Peyer's patch (tissue), 4 donors: Measurements from ENCODE around the gene KCNJ6.

Experiments used
- POLR2A ChIP-seq, 2 donors: fragments of 450-650 bp; IDR thresholded peaks; one replicate each; pipeline ENCODE4 v1.5.1; 2017; ENCODE audit warnings: antibody characterized with exemption in 2 of 2, mild to moderate bottlenecking in 2 of 2, moderate library complexity in 2 of 2
- TF ChIP-seq, protein P1 (sequence below), 6 experiments: fragments of 450-650 bp in 4 of 6; fragments of 200-600 bp in 2 of 6; sonication (generic) in 1 of 6; IDR thresholded peaks; one replicate each; pipeline ENCODE4 v1.5.1; 2017 to 2019; ENCODE audit warnings: antibody characterized with exemption in 6 of 6, mild to moderate bottlenecking in 3 of 6, moderate library complexity in 1 of 6

DNA sequence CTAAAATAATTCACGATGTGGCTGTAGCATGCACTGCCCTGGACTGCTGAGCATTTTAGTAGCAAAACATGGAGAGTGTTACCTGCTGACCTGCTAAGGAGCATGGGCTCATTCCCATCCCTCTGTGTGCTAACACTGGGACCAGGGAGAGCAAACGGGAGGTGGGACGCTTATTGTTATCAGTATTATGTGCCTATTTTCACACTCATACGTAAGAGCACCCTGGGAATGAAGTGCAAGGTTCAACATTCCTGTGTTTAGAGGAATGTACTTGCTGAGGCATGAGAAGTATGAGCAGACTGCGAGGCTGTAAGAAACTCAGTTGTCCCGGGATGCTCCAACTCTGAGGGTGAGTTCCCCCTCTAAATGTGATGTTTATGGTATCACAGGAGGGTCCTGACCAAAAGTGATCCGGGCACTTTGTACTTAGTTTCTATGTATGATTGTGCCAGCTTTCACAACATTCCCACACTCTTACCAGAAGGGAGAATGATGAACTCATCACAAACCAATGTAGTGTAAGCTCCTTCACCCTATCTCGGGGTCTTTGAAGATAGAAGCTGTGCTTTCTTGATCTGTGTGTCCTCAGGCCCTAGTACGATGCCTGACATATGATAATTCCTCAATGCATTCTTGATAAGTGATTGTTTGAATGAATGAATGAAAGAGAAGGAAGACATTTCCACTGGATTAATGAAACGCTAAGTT is 164.8 kb downstream of the KCNJ6 start:
- TF ChIP-seq, protein P1, sequence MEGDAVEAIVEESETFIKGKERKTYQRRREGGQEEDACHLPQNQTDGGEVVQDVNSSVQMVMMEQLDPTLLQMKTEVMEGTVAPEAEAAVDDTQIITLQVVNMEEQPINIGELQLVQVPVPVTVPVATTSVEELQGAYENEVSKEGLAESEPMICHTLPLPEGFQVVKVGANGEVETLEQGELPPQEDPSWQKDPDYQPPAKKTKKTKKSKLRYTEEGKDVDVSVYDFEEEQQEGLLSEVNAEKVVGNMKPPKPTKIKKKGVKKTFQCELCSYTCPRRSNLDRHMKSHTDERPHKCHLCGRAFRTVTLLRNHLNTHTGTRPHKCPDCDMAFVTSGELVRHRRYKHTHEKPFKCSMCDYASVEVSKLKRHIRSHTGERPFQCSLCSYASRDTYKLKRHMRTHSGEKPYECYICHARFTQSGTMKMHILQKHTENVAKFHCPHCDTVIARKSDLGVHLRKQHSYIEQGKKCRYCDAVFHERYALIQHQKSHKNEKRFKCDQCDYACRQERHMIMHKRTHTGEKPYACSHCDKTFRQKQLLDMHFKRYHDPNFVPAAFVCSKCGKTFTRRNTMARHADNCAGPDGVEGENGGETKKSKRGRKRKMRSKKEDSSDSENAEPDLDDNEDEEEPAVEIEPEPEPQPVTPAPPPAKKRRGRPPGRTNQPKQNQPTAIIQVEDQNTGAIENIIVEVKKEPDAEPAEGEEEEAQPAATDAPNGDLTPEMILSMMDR (IDR thresholded peaks at IDR 0.05), result no peak
- TF ChIP-seq POLR2A (IDR thresholded peaks at IDR 0.05), result no peak
